ENCODE results near the gene FAM163A. TPM values are rescaled to one million over a fixed set of nuclear protein-coding genes. Genes with fewer than 3 reads are reported as not detected.

The FAM163A gene
- total RNA-seq, 1 experiment from 2014 or later: 0.46 TPM

GRCh38 chr1:179818260-179818659 lies 75.2 kb downstream of the FAM163A start:
- no peak overlapping the region for H3T11ph ChIP-seq (ENCODE audit: low read length)
- no peaks in the 10 kb centered on the region for H3K4me1 ChIP-seq (ENCODE audit: insufficient read depth, low read length)
- no peaks in the 10 kb centered on the region for H3K79me1 ChIP-seq (ENCODE audit: insufficient read depth, low read depth, low read length, poor library complexity, severe bottlenecking)
- no peaks in the 10 kb centered on the region; a peak in 1 of 7 replicates for H3K36me3 Mint-ChIP-seq (ENCODE audit: insufficient read depth in 1 of 3, low read depth in 3 of 3)
- no peak overlapping the region for H3K27ac ChIP-seq (ENCODE audit: insufficient read length, low read depth, low read length)
- H3K27me3 Mint-ChIP-seq (ENCODE audit: low read depth): peaks cover 47% of the 10 kb centered on the region
- peaks cover 23 to 41% of the 10 kb centered on the region in 2 experiments for H3K4me1 Mint-ChIP-seq
- H3K27me3 ChIP-seq (ENCODE audit: insufficient read depth, low read length): no peaks in the 10 kb centered on the region
- no peak overlapping the region for H3K18ac ChIP-seq (ENCODE audit: insufficient read length, low read depth, low read length)
- no peak overlapping the region for H3K14ac ChIP-seq (ENCODE audit: insufficient read depth, low read length)
- no peak overlapping the region for H2BK15ac ChIP-seq (ENCODE audit: low read depth, low read length)
- no peak overlapping the region for H3K4ac ChIP-seq (ENCODE audit: low read depth, low read length)
- no peaks in the 10 kb centered on the region for H3K9me3 Mint-ChIP-seq
- no peak overlapping the region for H4K91ac ChIP-seq (ENCODE audit: insufficient read length, low read depth, low read length)
- H3K23ac ChIP-seq (ENCODE audit: insufficient read length, low read depth, low read length): no peak overlapping the region
- H3K4me3 Mint-ChIP-seq: no peak overlapping the region
- H2BK120ac ChIP-seq (ENCODE audit: low read depth, low read length, poor library complexity, severe bottlenecking): no peak overlapping the region
- no peak for DNase-seq
- WGBS (ENCODE audit: extremely low coverage, insufficient read length, low lambda C conversion rate): no CpG with 5 or more reads among the region's 7 CpGs
- H4K20me1 ChIP-seq (ENCODE audit: control insufficient read depth, insufficient read depth, insufficient read length): no peaks in the 10 kb centered on the region
- no peak overlapping the region for H2BK5ac ChIP-seq (ENCODE audit: insufficient read length, low read length)
- no peaks in the 10 kb centered on the region for H3K79me2 ChIP-seq (ENCODE audit: insufficient read depth, low read length)
- H3K23me2 ChIP-seq (ENCODE audit: insufficient read length, low read depth, low read length, poor library complexity, severe bottlenecking): peaks cover 12% of the 10 kb centered on the region
- no peak overlapping the region for H3K56ac ChIP-seq (ENCODE audit: insufficient read length, low read depth, low read length)
- H2AK5ac ChIP-seq (ENCODE audit: insufficient read length, low read length): no peak overlapping the region
- H3K27ac Mint-ChIP-seq: no peak overlapping the region
- no peak overlapping the region for H2BK20ac ChIP-seq (ENCODE audit: low read depth, low read length, poor library complexity, severe bottlenecking)
- no peak overlapping the region for H4K8ac ChIP-seq (replicated peaks; ENCODE audit: insufficient read length, low read depth, low read length)
- H2BK12ac ChIP-seq (ENCODE audit: insufficient read length, low read depth, low read length): no peak overlapping the region
- H3K9me3 ChIP-seq (ENCODE audit: control insufficient read depth, low read depth, low read length): no peaks in the 10 kb centered on the region
- H3K4me2 ChIP-seq (ENCODE audit: insufficient read depth, insufficient read length, low read length): no peak overlapping the region
- TF ChIP-seq, protein P1, sequence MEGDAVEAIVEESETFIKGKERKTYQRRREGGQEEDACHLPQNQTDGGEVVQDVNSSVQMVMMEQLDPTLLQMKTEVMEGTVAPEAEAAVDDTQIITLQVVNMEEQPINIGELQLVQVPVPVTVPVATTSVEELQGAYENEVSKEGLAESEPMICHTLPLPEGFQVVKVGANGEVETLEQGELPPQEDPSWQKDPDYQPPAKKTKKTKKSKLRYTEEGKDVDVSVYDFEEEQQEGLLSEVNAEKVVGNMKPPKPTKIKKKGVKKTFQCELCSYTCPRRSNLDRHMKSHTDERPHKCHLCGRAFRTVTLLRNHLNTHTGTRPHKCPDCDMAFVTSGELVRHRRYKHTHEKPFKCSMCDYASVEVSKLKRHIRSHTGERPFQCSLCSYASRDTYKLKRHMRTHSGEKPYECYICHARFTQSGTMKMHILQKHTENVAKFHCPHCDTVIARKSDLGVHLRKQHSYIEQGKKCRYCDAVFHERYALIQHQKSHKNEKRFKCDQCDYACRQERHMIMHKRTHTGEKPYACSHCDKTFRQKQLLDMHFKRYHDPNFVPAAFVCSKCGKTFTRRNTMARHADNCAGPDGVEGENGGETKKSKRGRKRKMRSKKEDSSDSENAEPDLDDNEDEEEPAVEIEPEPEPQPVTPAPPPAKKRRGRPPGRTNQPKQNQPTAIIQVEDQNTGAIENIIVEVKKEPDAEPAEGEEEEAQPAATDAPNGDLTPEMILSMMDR (conservative IDR thresholded peaks at IDR 0.05): no peak
- no peak overlapping the region for H3K9ac ChIP-seq (ENCODE audit: extremely low read depth, insufficient read length, low read length)
- no peak overlapping the region for H4K5ac ChIP-seq (ENCODE audit: insufficient read length, low read depth, low read length)
- H2AFZ ChIP-seq (ENCODE audit: low read length): no peak overlapping the region

Measured in H9 (cell line).